MM.1S (cell line): Measurements from ENCODE around the gene MIA2.

Source experiments
- DNase-seq: peaks from one replicate; pipeline ENCODE4 v3.0.0-alpha.2; 2015
- H2AFZ ChIP-seq: fragments of 300-600 bp; sonication (generic); 2 replicates; pipeline ENCODE4 v1.6.0; 2016; ENCODE audit warnings: antibody characterized with exemption, low read length
- H3F3A ChIP-seq: fragments of 300-600 bp; sonication (generic); 2 replicates; pipeline ENCODE4 v1.6.1; 2016; ENCODE audit warnings: mild to moderate bottlenecking, antibody characterized with exemption, low read length, moderate library complexity, mixed read lengths; ENCODE audit not compliant: insufficient read depth
- H3K27ac ChIP-seq: fragments of 300-600 bp; sonication (generic); 2 replicates; pipeline ENCODE4 v1.5.1; 2016; ENCODE audit warnings: mild to moderate bottlenecking, low read length
- H3K27me3 ChIP-seq: fragments of 300-600 bp; sonication (generic); replicated peaks from 2 replicates; pipeline ENCODE4 v1.6.0; 2016; ENCODE audit warnings: low read length; ENCODE audit not compliant: insufficient read depth
- H3K36me3 ChIP-seq: fragments of 300-600 bp; sonication (generic); replicated peaks from 2 replicates; pipeline ENCODE4 v1.6.1; 2016; ENCODE audit warnings: mild to moderate bottlenecking, low read length, mixed read lengths; ENCODE audit not compliant: insufficient read depth
- H3K4me1 ChIP-seq: fragments of 300-600 bp; sonication (generic); 2 replicates; pipeline ENCODE4 v1.6.1; 2016; ENCODE audit warnings: low read length, mixed read lengths
- H3K4me2 ChIP-seq: fragments of 300-600 bp; sonication (generic); 2 replicates; pipeline ENCODE4 v1.6.0; 2016; ENCODE audit warnings: low read depth, low read length
- H3K4me3 ChIP-seq: fragments of 300-600 bp; sonication (generic); 2 replicates; pipeline ENCODE4 v1.5.1; 2016; ENCODE audit warnings: low read length, mixed read lengths
- H3K79me2 ChIP-seq: fragments of 300-600 bp; sonication (generic); 2 replicates; pipeline ENCODE4 v1.6.1; 2016; ENCODE audit warnings: mixed run types, low read length, mixed read lengths
- H3K9ac ChIP-seq: fragments of 300-600 bp; sonication (generic); 2 replicates; pipeline ENCODE4 v1.6.1; 2016; ENCODE audit warnings: low read length, mixed read lengths
- H3K9me2 ChIP-seq: fragments of 300-600 bp; sonication (generic); replicated peaks from 2 replicates; pipeline ENCODE4 v1.6.1; 2016; ENCODE audit warnings: mild to moderate bottlenecking, low read length, mixed read lengths; ENCODE audit not compliant: insufficient read depth
- H3K9me3 ChIP-seq: fragments of 300-600 bp; sonication (generic); replicated peaks from 2 replicates; pipeline ENCODE4 v1.6.1; 2016; ENCODE audit warnings: mild to moderate bottlenecking, low read length, mixed read lengths; ENCODE audit not compliant: insufficient read depth
- H4K20me1 ChIP-seq: fragments of 300-600 bp; sonication (generic); 2 replicates; pipeline ENCODE4 v1.6.1; 2016; ENCODE audit warnings: mild to moderate bottlenecking, low read length, moderate library complexity, mixed read lengths; ENCODE audit not compliant: insufficient read depth
- EZH2 ChIP-seq: fragments of 300-600 bp; sonication (generic); optimal IDR thresholded peaks from 2 replicates; pipeline ENCODE3; 2017; ENCODE audit warnings: low read depth, mild to moderate bottlenecking, antibody characterized with exemption, low read length, mixed read lengths
- EZH2phosphoT487 ChIP-seq: fragments of 300-600 bp; sonication (generic); IDR thresholded peaks from 2 replicates; pipeline ENCODE4 v1.6.1; 2018; ENCODE audit warnings: antibody characterized with exemption, low read length
- TF ChIP-seq, protein P1 (sequence below): fragments of 300-600 bp; sonication (generic); IDR thresholded peaks from 2 replicates; pipeline ENCODE4 v1.5.1; 2016; ENCODE audit warnings: antibody characterized with exemption, low read length, mixed read lengths

The MIA2 gene

DNA sequence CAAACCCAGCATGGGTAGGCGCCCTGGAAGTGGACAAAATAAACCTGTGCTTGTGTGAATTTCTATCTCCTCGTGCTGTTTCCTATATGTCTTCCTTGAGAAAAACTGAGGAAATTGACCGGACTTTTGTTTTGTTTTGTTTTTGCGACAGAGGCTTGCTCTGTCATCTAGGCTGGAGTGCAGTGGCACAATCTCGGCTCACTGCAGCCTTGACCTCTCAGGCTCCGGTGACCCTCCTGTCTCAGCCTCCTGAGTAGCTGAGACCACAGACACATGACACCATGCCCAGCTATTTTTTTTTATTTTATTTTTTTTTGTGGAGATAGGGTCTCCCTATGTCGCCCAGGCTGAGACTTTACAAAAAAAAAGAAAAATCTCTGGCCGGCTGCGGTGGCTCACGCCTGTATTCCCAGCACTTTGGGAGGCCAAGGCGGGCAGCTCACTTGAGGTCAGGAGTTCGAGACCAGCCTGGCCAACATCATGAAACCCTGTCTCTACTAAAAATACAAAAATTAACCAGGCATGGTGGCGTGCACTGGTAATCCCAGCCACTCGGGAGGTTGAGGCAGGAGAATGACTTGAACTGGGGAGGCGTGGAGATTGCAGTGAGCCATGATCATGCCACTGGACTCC is 22.5 kb upstream of the MIA2 start:
- H3K9me3 ChIP-seq, result no peaks in the 10 kb centered on the region
- no peaks in the 10 kb centered on the region for H3K27me3 ChIP-seq
- TF ChIP-seq EZH2phosphoT487, result no peak
- TF ChIP-seq, protein P1, sequence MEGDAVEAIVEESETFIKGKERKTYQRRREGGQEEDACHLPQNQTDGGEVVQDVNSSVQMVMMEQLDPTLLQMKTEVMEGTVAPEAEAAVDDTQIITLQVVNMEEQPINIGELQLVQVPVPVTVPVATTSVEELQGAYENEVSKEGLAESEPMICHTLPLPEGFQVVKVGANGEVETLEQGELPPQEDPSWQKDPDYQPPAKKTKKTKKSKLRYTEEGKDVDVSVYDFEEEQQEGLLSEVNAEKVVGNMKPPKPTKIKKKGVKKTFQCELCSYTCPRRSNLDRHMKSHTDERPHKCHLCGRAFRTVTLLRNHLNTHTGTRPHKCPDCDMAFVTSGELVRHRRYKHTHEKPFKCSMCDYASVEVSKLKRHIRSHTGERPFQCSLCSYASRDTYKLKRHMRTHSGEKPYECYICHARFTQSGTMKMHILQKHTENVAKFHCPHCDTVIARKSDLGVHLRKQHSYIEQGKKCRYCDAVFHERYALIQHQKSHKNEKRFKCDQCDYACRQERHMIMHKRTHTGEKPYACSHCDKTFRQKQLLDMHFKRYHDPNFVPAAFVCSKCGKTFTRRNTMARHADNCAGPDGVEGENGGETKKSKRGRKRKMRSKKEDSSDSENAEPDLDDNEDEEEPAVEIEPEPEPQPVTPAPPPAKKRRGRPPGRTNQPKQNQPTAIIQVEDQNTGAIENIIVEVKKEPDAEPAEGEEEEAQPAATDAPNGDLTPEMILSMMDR, result no peak
- TF ChIP-seq EZH2, result no peak
- H3K4me2 ChIP-seq, result no peak overlapping the region
- no peaks in the 10 kb centered on the region for H4K20me1 ChIP-seq
- no peaks in the 10 kb centered on the region for H3K36me3 ChIP-seq
- H3K4me3 ChIP-seq, result no peak overlapping the region
- H3K9me2 ChIP-seq, result no peaks in the 10 kb centered on the region
- no peak for DNase-seq
- no peaks in the 10 kb centered on the region for H3K4me1 ChIP-seq
- H3K27ac ChIP-seq, result no peak overlapping the region
- no peaks in the 10 kb centered on the region for H3F3A ChIP-seq
- H2AFZ ChIP-seq, result no peak overlapping the region
- no peaks in the 10 kb centered on the region for H3K79me2 ChIP-seq
- H3K9ac ChIP-seq, result no peak overlapping the region

DNA sequence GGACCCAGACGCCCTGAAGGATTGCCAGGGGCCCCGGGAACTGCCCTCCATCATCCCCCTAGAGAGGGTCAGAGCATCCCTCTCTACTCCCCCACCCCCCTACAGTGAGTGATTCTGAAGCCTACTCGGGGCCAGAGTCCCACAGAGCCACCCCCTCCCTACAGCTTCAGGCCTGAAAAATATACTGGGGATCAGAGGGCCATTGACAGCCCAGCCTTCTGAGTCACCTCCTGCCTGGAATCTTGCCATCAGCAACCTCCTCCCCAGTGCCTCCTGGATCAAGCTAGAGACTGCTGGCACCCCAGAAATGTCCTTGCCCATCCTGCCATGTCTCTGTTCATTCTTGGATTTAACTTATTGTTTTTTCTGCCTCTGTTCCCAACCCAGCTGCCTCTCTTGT is 21.7 kb upstream of the MIA2 start:
- no peak for DNase-seq

DNA sequence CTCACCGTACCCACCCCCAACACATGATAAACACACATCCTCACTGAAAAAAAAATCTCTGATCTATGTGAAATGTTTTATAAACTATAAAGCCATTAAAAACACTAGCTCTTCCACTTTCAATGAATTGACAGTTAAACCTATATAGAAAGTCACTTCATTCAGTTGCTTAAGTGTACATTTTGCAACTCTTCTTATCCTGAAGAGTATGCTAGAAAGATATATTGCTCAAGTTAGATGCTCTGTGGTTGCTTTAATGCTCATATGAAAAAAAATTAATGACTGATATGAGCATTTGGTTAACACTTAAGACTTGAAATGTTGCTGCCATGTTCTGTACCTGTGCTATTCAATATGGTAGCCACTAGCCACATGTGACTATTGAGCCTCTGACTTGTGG is 21.0 kb upstream of the MIA2 start:
- TF ChIP-seq, protein P1, result no peak
- TF ChIP-seq EZH2 (no peak), EZH2phosphoT487 (no peak)

More for the DNA sequence above, 21.7 kb upstream of the MIA2 start:
- Histone ChIP-seq H3K27me3 (no peaks in the 10 kb centered on the region), H3K9me2 (no peaks in the 10 kb centered on the region), H3K9ac (no peak overlapping the region), H3K9me3 (no peaks in the 10 kb centered on the region), H3K4me2 (no peak overlapping the region), H4K20me1 (no peaks in the 10 kb centered on the region), H3K4me1 (no peaks in the 10 kb centered on the region), H3K36me3 (no peaks in the 10 kb centered on the region), H3K4me3 (no peak overlapping the region), H2AFZ (no peak overlapping the region), H3K79me2 (no peaks in the 10 kb centered on the region), H3F3A (no peaks in the 10 kb centered on the region), H3K27ac (no peak overlapping the region)
- TF ChIP-seq EZH2phosphoT487, result no peak

DNA sequence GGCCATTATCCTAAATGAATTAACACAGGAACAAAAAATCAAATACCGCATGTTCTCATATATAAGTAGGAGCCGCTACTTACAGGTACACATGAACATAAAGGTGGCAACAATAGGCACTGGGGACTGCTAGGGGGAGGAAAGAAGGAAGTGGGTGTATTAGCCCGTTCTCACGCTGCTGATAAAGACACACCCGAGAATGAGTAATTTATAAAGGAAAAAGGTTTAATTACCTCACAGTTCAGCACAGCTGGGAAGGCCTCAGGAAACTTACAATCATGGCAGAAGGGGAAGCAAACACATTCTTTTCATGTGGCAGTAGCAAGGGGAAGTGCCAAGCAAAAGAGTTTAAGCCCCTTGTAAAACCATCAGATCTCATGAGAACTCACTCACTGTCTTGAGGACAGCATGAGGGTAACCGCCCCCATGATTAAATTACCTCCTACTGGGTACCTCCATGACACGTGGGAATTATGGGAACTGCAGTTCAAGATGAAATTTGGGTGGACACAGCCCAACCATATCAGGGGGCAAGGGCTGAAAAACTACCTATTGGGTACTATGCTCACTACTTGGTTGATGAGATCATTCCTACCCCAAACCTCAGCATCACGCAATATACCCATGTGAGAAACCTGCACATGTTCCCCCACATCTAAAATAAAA is 16.4 kb upstream of the MIA2 start:
- H3K27ac ChIP-seq, result no peak overlapping the region
- H3K79me2 ChIP-seq, result no peaks in the 10 kb centered on the region
- no peak overlapping the region for H3K4me2 ChIP-seq
- no peaks in the 10 kb centered on the region for H3F3A ChIP-seq
- no peaks in the 10 kb centered on the region for H3K9me3 ChIP-seq
- H3K9me2 ChIP-seq, result no peaks in the 10 kb centered on the region
- H3K36me3 ChIP-seq, result no peaks in the 10 kb centered on the region
- TF ChIP-seq EZH2phosphoT487 (no peak), EZH2 (no peak)
- 0 out of 2 replicates have a peak, but pooled peaks cover 4% of the 10 kb centered on the region for H3K4me1 ChIP-seq
- H2AFZ ChIP-seq, result no peak overlapping the region
- no peak overlapping the region for H3K4me3 ChIP-seq
- DNase-seq, result no peak
- H4K20me1 ChIP-seq, result no peaks in the 10 kb centered on the region
- no peaks in the 10 kb centered on the region for H3K27me3 ChIP-seq
- H3K9ac ChIP-seq, result no peak overlapping the region

More for the DNA sequence above, 21.0 kb upstream of the MIA2 start:
- Histone ChIP-seq H3F3A (no peaks in the 10 kb centered on the region), H2AFZ (no peak overlapping the region), H3K27ac (no peak overlapping the region), H3K36me3 (no peaks in the 10 kb centered on the region), H3K9me3 (no peaks in the 10 kb centered on the region), H3K4me3 (no peak overlapping the region), H3K4me1 (no peaks in the 10 kb centered on the region), H3K27me3 (no peaks in the 10 kb centered on the region), H4K20me1 (no peaks in the 10 kb centered on the region), H3K79me2 (no peaks in the 10 kb centered on the region), H3K9ac (no peak overlapping the region), H3K4me2 (no peak overlapping the region), H3K9me2 (no peaks in the 10 kb centered on the region)
- DNase-seq, result no peak
